Lower lobe of right lung (tissue), 2 donors: ENCODE results near the gene PLCB3. TPM values are rescaled to one million over a fixed set of nuclear protein-coding genes. Genes with fewer than 3 reads are reported as not detected.

Experiments
- ATAC-seq, 2 donors: fragments of 200-7000 bp; cut with Tn5 transposase; one replicate each; pipeline ENCODE4 v1.9.1; 2020 to 2022; ENCODE audit warnings: mild to moderate bottlenecking in 2 of 2, moderate library complexity in 2 of 2
- DNase-seq: peaks from one replicate; pipeline ENCODE4 v3.0.0-alpha.2; 2020
- H3K27ac ChIP-seq: fragments of 200-600 bp; one replicate; pipeline ENCODE4 v1.8.0; 2022
- H3K27me3 ChIP-seq: fragments of 200-600 bp; one replicate; pipeline ENCODE4 v1.8.0; 2022; ENCODE audit warnings: low read depth
- H3K36me3 ChIP-seq: fragments of 200-600 bp; one replicate; pipeline ENCODE4 v1.8.0; 2022; ENCODE audit warnings: mild to moderate bottlenecking
- H3K4me1 ChIP-seq: fragments of 200-600 bp; one replicate; pipeline ENCODE4 v1.8.0; 2022
- H3K4me3 ChIP-seq: fragments of 200-600 bp; one replicate; pipeline ENCODE4 v1.8.0; 2022; ENCODE audit warnings: mild to moderate bottlenecking
- H3K9me3 ChIP-seq: fragments of 200-600 bp; one replicate; pipeline ENCODE4 v1.8.0; 2022
- intact Hi-C: fragments of 100-400 bp; cut with DNase I; formaldehyde crosslinking; loops from one replicate; pipeline ENCODE4 v1.11.0; 2022
- total RNA-seq: library from RNA; stranded (reverse); fragmentation: NEBNext Ultra II Directional; extraction: Animal tissue kit (Norgen Biotek cat#: 25700); gene quantifications from one replicate; pipeline ENCODE4 v1.2.1, GENCODE V29; 2021
- TF ChIP-seq, protein P1 (sequence below): fragments of 200-600 bp; IDR thresholded peaks from one replicate; pipeline ENCODE4 v1.8.0; 2022; ENCODE audit warnings: antibody characterized with exemption, mild to moderate bottlenecking
- donor health status: DM: no; HTN: yes; CAD: no; lungs with severe emphysema.

The PLCB3 gene
- total RNA-seq, 1 donor from 2014 or later: 31.8 TPM

DNA sequence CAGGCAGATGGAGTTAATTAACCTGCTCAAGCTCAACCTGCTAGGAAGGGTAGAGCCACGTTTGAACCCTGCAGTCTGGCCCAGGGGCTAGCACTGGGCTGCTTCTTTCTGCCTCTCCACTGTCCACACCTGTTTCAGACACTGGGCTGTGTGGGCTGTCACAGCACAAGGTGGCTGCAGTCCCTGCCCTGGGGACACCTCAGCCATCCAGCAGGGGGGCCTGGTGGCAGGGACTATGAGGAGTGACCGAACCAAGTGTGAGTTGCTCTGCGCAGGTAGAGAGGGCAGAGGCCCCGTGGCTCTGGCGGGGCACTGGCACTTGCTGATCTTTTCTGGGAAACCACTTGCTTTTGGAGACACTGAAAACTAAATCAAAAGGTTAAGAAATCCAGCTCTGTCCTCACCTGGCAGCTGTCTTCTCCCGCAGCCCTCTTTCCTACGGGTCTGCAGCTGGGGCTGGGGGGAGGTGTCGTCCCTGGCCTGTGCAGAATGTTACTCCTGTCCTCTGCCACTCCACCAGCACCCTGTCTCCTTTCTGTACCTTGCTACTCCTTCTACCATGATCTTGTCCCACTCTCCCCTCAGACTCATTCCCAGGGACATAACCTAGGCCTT, 27.4 kb downstream of the PLCB3 start:
- Histone ChIP-seq H3K27ac (no peak overlapping the region), H3K4me1 (peaks cover 8% of the 10 kb centered on the region), H3K4me3 (no peak overlapping the region), H3K27me3 (no peaks in the 10 kb centered on the region), H3K36me3 (peaks cover 56% of the 10 kb centered on the region), H3K9me3 (no peaks in the 10 kb centered on the region)
- DNase-seq: no peak
- intact Hi-C loops: no loop called here
- TF ChIP-seq, protein P1, sequence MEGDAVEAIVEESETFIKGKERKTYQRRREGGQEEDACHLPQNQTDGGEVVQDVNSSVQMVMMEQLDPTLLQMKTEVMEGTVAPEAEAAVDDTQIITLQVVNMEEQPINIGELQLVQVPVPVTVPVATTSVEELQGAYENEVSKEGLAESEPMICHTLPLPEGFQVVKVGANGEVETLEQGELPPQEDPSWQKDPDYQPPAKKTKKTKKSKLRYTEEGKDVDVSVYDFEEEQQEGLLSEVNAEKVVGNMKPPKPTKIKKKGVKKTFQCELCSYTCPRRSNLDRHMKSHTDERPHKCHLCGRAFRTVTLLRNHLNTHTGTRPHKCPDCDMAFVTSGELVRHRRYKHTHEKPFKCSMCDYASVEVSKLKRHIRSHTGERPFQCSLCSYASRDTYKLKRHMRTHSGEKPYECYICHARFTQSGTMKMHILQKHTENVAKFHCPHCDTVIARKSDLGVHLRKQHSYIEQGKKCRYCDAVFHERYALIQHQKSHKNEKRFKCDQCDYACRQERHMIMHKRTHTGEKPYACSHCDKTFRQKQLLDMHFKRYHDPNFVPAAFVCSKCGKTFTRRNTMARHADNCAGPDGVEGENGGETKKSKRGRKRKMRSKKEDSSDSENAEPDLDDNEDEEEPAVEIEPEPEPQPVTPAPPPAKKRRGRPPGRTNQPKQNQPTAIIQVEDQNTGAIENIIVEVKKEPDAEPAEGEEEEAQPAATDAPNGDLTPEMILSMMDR: no peak
- no peak for ATAC-seq

DNA sequence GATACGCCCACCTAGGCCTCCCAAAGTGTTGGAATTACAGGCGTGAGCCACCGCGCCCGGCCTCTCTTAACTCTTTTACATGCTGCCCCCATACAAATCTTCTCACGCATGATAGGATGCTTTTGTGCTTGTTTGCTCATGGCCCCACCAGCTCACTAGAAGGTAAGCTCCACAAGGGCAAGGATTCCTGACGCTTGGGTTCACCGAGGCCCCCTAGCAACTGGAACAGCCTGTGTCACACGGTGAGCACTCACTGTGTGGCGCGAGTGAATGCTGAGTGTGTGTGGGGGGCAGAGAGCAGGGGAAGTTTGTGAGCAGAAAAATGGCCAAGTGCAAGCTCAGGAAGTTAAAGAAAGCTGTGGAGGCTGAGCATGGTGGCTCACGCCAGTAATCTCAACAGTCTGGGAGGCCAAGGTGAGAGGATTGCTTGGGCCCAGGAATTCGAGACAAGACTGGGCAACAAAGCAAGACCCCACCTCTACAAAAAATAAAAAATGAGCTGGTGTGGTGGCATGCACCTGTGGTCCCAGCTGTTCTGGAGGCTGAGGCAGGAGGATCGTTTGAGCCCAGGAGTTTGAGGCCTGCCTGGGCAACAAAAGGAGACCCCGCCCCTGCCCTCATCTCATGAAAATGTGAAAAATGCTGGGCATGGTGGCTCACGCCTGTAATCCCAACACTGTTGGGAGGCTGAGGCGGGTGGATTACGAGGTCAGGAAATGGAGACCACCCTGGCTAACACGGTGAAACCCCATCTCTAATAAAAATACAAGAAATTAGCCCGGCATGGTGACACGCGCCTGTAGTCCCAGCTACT, 30.8 kb downstream of the PLCB3 start:
- TF ChIP-seq, protein P1: no peak
- H3K4me1 ChIP-seq: peaks cover 22% of the 10 kb centered on the region
- no peak overlapping the region for H3K27ac ChIP-seq
- no peaks in the 10 kb centered on the region for H3K9me3 ChIP-seq
- H3K27me3 ChIP-seq: no peaks in the 10 kb centered on the region
- DNase-seq (no peak), ATAC-seq (no peak)
- H3K36me3 ChIP-seq: peaks cover 37% of the 10 kb centered on the region
- intact Hi-C loops: no loop called here
- H3K4me3 ChIP-seq: no peak overlapping the region

DNA sequence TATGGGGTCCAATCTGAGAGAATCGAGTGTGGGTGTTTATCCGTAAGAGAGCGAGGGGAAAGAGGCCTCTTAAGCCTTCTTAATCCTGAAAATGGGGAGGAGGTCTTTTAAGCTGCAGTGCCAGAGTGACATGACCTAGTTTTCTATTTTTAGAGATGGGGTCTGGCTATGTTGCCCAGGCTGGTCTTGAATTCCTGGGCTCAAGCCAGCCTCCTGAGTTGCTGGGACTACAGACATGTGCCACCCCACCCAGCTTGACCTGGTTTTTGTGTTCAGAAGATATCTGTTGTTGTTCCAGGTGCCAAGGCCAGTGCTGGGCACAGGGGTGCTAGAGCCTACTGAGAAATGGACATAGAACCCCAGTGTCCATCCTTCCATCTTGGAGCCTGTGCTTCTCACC, 31.8 kb downstream of the PLCB3 start:
- TF ChIP-seq, protein P1: no peak
- intact Hi-C loops: no loop called here
- no peaks in the 10 kb centered on the region for H3K9me3 ChIP-seq
- ATAC-seq: no peak
- peaks cover 28% of the 10 kb centered on the region for H3K36me3 ChIP-seq
- peaks cover 22% of the 10 kb centered on the region for H3K4me1 ChIP-seq
- no peaks in the 10 kb centered on the region for H3K27me3 ChIP-seq
- H3K4me3 ChIP-seq: peak overlapping the region; percentile 77
- H3K27ac ChIP-seq: no peak overlapping the region
- no peak for DNase-seq

DNA sequence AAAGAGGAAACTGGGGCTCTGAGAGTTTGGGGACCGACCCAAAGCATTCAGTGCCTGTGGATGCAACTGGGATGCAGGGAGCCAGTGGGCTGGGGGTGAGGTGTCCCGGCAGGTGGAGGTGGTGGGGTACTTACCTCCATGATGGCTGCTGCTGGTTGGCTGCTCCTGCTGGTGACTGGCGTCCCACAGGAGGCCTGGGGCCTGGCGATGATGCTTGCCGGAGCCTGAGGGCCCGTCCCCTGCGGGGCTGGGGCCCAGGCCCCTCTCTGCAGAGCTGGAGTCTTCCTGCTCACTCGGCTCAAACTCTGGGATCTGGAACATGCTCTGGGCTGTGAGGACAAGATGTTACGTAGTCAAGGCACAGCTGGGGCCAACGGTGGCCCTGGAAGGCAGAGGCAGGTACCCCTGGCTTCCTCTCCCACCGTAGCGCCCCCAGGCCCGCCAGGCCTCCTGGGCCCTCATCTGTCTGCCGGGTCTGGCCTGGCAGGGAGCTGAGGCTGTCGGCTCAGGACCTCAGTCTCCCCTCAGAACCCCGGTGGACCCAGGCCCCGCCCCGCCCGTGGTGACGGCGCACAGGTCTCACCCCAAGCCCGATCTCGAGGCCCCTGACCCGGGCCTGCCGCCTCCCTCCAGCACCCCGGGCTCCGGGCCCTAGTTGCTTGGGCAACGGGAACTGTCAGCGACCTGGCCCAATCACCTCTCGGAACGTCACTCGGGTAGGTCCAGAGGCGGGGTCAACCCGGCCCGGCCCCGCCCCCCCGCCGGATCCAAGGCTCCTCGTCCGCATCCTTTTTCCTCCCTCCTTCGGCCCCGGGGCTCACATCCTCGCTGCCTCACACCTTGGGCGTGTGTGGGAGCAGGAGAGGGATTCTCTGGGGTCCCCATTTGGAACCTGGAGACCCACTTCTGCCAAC, 33.0 kb downstream of the PLCB3 start, which contains the start of gene BAD:
TSS of gene BAD (minus strand) at position 618 of the 914 bp plus-strand sequence. CDS start at position 321, 297 bp downstream.
- peak within 1 kb of the TSS; percentile 77 for H3K4me3 ChIP-seq
- peaks cover 19% of the 10 kb centered on the region for H3K36me3 ChIP-seq
- TF ChIP-seq, protein P1: no peak
- no peaks in the 10 kb centered on the region for H3K9me3 ChIP-seq
- DNase-seq (peak; percentile 96), ATAC-seq (peak; percentile 96)
- intact Hi-C loops: no loop called here
- H3K4me1 ChIP-seq: peaks cover 22% of the 10 kb centered on the region
- peak within 1 kb of the TSS; percentile 93 for H3K27ac ChIP-seq
- no peaks in the 10 kb centered on the region for H3K27me3 ChIP-seq
